Right ventricle myocardium superior (tissue), 1 donor: ENCODE results near the gene CNDP1. TPM values are rescaled to one million over a fixed set of nuclear protein-coding genes. Genes with fewer than 3 reads are reported as not detected.

Experiments used
- ATAC-seq: fragments of 200-7000 bp; cut with Tn5 transposase; one replicate; pipeline ENCODE4 v1.9.1; 2020; ENCODE audit warnings: mild to moderate bottlenecking; ENCODE audit not compliant: poor library complexity
- DNase-seq: peaks from one replicate; pipeline ENCODE4 v3.0.0-alpha.2; 2020
- intact Hi-C: fragments of 100-400 bp; cut with DNase I; formaldehyde crosslinking; loops from one replicate; pipeline ENCODE4 v1.11.2; 2022
- long read RNA-seq: library from polyadenylated mRNA; unstranded; transcript quantifications from one replicate; pipeline ENCODE4 v2.0.0, GENCODE V29; 2021
- total RNA-seq: library from RNA; stranded (reverse); fragmentation: NEBNext Ultra II Directional; extraction: Animal tissue kit (Norgen Biotek cat#: 25700); gene quantifications from one replicate; pipeline ENCODE4 v1.2.1, GENCODE V29; 2021
- donor health status: DM: no; HTN: yes; CAD: no; lungs with severe emphysema.

Gene CNDP1, protein sequence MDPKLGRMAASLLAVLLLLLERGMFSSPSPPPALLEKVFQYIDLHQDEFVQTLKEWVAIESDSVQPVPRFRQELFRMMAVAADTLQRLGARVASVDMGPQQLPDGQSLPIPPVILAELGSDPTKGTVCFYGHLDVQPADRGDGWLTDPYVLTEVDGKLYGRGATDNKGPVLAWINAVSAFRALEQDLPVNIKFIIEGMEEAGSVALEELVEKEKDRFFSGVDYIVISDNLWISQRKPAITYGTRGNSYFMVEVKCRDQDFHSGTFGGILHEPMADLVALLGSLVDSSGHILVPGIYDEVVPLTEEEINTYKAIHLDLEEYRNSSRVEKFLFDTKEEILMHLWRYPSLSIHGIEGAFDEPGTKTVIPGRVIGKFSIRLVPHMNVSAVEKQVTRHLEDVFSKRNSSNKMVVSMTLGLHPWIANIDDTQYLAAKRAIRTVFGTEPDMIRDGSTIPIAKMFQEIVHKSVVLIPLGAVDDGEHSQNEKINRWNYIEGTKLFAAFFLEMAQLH
- total RNA-seq = not detected
- long read RNA-seq = 0 reads

- DNase-seq = no peak
- no peak for ATAC-seq
- intact Hi-C loops = no loop called here
Observed at GRCh38 chr18:74534150-74534969, at the start of gene CNDP1. Gene CNDP1, plus strand, starts transcription at chr18:74534500. Its CDS starts 168 bp downstream, at chr18:74534668.

DNA sequence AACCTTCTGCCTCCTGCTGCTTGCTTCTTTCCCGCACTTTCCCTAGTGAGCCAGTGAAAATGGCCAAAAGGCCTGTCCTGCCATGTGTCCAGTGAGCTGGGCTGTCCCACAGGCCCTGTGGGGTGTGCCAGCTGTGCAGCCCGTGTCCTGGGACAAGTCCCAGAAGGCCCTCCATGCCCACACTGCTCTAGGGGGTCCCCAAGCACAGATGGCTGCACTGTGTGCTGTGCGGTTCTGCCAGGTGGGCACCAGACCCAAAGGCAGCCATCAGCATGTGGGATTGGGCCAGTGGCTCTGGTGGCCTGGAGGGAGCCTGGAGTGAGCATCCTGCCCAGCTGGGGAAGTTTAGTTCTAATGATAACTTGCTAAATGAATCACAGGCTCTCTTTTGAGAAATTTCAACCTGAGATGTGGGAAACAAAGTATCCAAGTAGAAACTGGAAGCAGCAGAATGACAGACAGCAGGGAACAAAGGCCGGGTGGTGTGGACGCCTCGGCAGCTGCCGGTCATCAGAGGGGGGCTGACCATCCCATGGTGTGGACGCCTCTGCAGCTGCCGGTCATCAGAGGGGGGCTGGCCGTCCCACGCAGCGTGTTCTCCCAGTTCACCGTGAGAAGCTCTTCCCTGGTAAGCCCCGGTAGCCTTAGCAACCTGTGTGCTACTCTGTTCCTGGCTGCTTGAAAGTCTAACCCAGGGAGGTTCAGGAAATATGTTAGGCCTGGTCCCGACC, 48.0 kb upstream of the CNDP1 start:
- ATAC-seq (no peak), DNase-seq (no peak)
- intact Hi-C loops = no loop called here

DNA sequence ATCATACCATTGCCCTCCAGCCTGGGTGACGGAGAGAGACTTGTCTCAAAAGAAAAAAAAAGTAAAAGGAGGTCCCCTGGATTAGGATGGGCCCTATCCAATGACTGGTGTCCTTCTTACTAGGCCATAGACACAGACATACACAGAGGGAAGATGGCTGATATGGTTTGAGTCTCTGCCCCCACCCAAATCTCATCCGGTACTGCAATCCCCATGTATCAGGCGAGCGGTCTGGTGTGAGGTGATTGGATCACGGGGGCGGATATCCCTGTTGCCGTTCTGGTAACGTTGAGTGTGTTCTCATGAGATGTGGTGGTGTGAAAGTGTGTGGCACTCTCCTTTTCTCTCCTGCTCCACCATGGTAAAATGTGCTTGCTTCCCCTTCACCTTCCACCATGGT, 45.9 kb upstream of the CNDP1 start:
- ATAC-seq = no peak
- DNase-seq = no peak
- intact Hi-C loops = no loop called here

DNA sequence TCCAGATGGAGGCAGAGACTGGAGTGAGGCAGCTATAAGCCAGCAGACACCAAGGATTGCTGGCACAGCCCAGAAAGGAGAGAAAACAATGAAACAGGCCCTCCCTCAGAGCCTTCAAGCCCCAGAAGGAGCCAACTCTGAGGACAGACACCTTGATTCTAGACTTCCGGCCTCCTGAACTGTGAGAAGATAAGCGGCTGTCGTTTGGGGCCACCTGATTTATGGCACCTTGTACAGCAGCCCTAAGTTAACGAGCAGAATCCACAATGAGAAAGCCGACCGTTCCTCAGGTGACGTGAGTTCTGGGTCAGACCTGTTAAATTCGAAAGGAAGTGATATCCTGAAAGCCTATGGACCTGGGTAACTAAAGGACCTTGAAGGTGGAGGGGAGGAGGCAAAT, 45.4 kb upstream of the CNDP1 start:
- no peak for ATAC-seq
- no peak for DNase-seq
- intact Hi-C loops = no loop called here

GRCh38 chr18:74489676-74490075, 44.6 kb upstream of the CNDP1 start:
- DNase-seq (no peak), ATAC-seq (no peak)
- intact Hi-C loops = loop anchor here (5.0 to 10.0 kb wide), 3 partner anchors 63 to 295 kb away; no protein-coding TSS in a partner anchor

DNA sequence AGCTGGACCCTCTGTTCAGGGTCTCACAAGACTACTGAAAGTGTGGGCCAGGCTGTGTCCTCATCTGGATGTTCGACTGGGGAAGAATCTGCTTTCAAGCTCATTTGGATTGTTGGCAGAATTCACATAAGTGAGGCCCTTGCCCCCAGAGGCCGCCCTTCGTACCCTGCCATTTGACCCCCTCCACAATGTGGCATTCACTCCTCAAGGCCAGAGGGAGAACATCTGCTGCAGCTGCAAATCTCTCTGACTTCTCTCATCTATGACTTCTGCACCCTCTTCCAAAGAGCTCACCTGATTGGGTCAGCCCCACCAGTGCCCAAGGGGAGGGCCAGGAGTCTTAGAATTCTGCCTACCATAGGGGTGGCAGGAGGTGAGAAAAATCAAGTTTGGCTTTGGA, 42.0 kb upstream of the CNDP1 start:
- no peak for DNase-seq
- intact Hi-C loops = loop anchor here (5.0 to 10.0 kb wide), 3 partner anchors 60 to 297 kb away; no protein-coding TSS in a partner anchor
- no peak for ATAC-seq

DNA sequence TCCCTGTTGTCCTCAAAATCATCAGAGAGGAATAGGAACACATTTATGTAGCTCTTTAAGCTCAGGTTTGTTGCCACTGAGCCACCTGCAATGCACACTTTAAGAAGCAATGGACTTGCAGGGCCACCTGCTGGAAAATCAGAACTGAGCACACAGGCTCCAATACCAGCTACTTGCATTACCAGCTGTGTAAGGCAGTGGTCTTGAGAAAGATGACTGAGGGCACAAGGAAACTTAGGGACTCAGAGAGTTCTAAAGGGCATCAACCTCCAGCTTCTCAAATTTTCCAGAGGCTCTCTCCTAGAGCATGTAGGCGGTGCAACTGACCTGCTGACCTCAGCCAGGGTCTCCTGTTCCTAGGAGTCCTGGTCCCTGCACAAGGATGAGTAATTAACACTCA, 40.6 kb upstream of the CNDP1 start:
- ATAC-seq (peak; percentile 4), DNase-seq (no peak)
- intact Hi-C loops = loop anchor here (5.0 to 10.0 kb wide), 3 partner anchors 59 to 299 kb away; no protein-coding TSS in a partner anchor

DNA sequence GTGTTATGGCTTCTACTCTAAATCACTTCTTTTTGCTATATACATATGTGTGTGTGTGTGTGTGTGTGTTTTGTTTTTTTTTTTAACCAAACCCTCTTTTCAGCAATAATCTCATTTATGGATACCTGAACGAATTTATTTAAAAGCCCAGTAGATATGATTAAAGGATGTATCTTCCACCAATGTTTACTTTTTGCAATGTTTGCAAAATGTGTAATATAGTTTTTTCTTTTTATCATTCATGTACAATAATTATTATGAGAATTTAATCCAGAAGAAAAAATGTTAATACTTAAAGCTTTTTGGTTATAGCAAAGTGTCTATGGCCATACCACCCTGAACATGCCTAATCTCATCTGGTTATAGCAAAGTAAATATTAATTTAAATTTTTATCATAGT, 39.8 kb upstream of the CNDP1 start:
- ATAC-seq = no peak
- intact Hi-C loops = loop anchor here (5.0 to 10.0 kb wide), 3 partner anchors 58 to 300 kb away; no protein-coding TSS in a partner anchor

DNA sequence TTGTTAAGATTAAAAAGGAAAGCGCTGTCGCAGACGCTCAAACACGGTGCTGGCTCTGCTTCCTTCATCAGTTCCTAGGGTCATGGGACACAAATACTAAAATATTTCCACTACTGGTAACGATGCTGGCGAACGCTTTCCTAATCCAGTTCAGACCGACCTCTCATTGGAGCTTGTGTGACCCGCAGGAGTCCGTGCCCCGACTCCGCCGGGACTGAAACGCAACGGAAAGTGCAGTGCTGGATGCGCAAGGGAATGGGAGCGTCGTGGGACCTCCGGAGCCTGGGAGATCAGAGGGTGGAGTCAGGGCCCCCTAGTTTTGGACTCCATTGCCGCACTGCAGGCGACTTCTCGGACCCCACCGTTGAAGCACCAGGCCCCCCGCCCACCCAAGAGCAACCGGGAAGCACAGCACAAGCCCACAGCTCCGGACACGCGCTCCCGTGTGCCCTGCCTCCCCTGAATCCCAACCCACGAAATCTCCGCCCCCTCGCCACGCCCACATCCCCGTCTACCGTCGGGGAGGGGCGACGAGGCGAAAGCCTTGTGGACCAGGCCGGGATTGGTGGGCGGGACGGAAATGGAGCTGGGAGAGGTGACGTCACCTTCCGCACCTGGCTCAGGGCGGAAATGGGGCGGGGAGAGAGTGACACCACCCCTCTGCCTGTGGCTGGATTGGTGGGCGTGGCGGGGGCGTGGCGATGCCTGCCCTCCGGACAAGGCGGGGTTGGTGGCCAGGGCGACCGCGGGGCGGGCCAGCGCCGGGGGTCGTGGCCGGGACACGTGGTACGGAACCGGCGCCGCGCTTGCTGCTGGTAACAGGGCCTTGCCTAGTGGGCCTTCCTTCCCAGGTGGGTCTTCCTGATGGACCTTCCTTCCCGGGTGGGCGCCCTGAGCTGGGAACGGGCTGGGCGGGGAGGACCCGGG, 38.5 kb upstream of the CNDP1 start, which contains the start of gene CNDP2:
TSS of gene CNDP2 (plus strand) at position 783 of the 927 bp plus-strand sequence. CDS start 3,611 bp downstream, outside the sequence.
- ATAC-seq (peak; percentile 96), DNase-seq (peak; percentile 100)
- intact Hi-C loops = loop anchor here (10.0 kb wide), 1 partner anchor 301 kb away; no protein-coding TSS in a partner anchor

More for the DNA sequence above, 39.8 kb upstream of the CNDP1 start:
- no peak for DNase-seq

DNA sequence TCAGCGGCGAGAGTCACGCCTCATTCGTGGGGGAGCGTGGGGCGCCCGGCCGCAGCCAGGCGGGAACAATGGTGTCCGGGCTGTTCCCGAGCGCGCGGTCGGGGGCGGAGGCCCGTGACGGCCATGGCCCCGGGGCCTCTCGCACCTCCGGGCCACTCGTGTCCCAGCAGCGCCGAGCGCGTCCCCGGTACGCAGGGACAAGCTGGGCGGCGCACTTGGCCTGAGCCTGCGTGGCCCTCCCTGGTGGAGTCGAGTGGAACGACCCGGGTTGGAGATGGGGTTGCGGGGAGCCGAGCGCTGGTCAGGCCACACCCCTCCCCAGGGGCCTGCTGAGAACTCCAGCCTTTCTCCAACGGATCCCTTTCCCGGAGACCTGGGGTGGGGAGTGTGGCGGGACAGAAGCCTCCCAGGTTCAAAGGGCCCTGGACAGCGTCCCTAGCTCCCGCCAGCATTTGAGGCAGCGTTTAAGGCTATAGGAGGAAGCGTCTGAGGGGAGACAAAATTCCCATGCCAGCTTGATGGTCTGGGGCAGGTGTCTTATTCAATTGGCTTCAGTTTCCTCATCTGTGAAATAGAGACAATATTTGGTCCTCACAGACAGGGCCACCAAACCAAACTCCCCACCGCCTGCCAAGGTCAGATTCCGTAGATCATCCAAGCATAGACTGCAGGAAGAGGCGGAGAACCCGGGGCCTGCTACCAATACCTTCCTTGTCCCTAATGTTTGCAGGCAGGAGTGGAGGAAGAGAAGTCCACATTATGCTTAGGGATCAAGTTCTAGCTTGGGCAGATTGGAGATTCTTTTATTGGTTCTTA, 37.6 kb upstream of the CNDP1 start:
- intact Hi-C loops = loop anchor here (10.0 kb wide), 1 partner anchor 302 kb away; no protein-coding TSS in a partner anchor
- DNase-seq = peak; percentile 81
- peak; percentile 60 for ATAC-seq

DNA sequence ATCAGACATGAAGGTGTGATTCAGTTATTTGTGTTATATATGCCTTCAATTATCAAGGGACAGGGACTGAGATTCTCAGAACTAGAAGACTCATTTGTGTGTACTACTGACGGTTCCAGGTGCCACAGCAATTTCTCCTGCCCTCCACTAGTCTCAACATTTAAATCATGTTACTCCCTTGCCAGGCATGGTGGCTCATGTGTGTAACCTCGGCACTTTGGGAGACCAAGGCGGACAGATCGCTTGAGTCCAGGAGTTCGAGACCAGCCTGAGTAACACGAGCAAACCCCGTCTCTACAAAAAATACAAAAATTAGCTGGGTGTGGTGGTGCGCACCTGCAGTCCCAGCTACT, 37.0 kb upstream of the CNDP1 start:
- intact Hi-C loops = loop anchor here (10.0 kb wide), 1 partner anchor 302 kb away; no protein-coding TSS in a partner anchor
- DNase-seq = no peak
- ATAC-seq = no peak

- ATAC-seq (no peak), DNase-seq (no peak)
- intact Hi-C loops = loop anchor here (10.0 kb wide), 1 partner anchor 303 kb away; no protein-coding TSS in a partner anchor
Observed at GRCh38 chr18:74497778-74498177, 36.5 kb upstream of the CNDP1 start.

GRCh38 chr18:74498712-74499627, 35.3 kb upstream of the CNDP1 start:
- intact Hi-C loops = loop anchor here (10.0 kb wide), 1 partner anchor 304 kb away; no protein-coding TSS in a partner anchor
- no peak for ATAC-seq
- peak; percentile 77 for DNase-seq

DNA sequence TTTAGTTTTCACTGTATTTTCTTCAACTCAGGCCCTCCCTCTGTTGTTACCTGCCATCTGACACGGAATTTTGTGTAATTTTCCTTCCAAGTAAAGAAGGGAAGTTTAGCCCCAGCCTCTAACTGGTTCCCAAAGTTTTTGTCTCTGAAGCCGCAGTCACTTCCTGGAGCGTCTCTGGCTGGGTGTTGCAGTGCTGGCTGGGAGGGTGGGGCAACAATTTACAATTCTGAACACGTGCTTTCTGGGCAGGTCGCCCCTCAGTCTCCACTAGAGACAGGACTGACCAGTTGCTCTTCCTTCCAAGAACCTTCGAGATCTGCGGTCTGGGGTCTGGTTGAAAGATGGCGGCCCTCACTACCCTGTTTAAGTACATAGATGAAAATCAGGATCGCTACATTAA, 34.7 kb upstream of the CNDP1 start:
- intact Hi-C loops = loop anchor here (10.0 kb wide), 1 partner anchor 305 kb away; no protein-coding TSS in a partner anchor
- peak; percentile 56 for DNase-seq
- ATAC-seq = no peak

DNA sequence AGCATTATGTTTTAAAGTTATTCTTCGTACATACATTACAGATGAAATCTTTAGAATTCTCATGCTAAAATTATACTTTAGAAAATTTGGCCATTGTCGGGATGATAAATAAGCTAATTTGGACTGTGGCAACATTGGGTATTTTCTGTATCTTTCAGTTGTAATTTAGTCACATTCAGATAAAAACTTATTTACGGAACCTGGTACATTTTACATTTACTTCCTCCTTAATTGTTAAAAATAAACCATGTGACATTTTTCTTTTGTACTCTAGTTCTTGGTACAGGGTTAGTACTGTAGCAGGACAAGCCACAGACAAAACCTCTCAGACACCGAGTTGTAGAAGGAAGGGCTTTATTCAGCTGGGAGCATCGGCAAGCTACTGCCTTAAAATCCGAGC, 33.9 kb upstream of the CNDP1 start:
- ATAC-seq (no peak), DNase-seq (no peak)
- intact Hi-C loops = no loop called here
